ENCODE data around the gene ARL15.
A peak's percentile ranks its signal among the peaks of the same experiment; 100 is the strongest.

ARL15 gene

GRCh38 chr5:54325272-54325609 lies 14.9 kb upstream of the ARL15 start:
- no peak for TF ChIP-seq ZNF274 (IDR thresholded peaks at IDR 0.05; ENCODE audit: low read depth, low read length)

DNA sequence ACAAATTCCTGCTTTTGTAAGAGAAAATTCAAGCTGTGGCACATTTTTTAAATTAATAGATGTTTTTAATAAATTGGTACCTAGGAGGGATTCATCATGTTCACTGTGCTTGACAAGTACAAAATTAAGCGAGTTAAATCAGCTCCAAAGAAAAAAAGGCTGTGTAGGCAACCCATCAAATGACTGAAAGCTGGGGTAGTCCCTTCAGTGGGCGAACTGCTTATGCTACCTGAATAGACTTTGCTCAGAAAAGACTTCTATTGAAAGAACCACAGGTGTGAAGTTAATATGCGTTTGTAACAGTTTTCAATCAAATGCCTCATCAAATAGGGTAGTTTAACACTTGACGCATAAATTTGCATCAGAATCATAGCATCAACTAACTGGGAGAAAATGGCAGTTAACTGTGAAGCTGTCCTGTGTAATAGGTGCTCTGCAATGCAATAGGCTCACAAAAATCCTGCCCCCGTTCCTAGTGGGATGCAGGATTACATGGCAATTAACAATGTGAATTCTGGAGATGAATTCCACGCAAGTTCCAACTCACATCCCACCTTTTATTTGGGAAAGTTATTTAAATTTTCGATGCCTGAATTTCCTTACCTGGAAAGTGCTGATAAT lies 14.4 kb upstream of the ARL15 start:
- no peak overlapping the region for H3K4me3 ChIP-seq (ENCODE audit: low read length)

More at GRCh38 chr5:54325272-54325609, 14.9 kb upstream of the ARL15 start:
- no peak overlapping the region for H3K4me3 ChIP-seq (ENCODE audit: low read length)

DNA sequence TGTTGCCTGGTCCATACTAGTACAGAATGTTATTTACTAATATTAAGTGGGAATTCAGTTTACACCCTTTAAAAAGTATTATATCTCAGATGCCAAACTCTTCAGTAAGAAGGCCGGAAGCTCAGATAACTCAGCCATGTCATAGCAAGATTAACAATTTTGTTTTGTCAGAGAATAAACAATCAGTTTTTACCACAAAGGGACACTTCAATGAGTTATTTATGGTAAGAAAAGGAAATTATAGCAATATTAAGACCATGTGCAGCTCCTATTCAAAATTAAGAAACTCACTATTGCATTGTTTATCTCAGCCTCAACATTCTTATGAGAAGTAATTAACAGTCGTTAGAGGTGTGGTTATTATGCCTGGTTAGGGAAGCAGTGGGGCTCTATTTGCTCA lies 13.1 kb upstream of the ARL15 start:
- TF ChIP-seq ZNF274 (IDR thresholded peaks at IDR 0.05; ENCODE audit: low read depth, low read length): no peak
- H3K4me3 ChIP-seq (ENCODE audit: low read length): no peak overlapping the region

More for the DNA sequence above, 14.4 kb upstream of the ARL15 start:
- no peak for TF ChIP-seq ZNF274 (IDR thresholded peaks at IDR 0.05; ENCODE audit: low read depth, low read length)

DNA sequence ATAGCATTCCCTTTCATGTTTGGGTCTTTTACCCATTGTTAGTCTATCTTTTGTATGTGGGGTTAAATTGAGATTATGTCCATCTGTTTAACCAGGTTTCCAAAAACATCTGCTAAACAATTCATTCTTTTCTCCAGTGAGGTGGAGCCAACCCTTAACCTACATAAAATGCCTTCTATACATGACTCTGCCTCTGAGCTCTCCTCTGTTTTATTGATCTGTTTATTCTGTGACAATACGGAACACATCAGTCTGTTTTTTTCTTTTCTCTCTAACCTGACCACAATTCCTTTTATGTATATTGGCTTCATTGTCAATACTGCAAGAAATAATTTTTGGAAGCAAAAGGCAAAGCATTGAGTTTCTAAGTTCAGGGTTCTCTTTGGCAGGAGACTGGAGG lies 9.9 kb upstream of the ARL15 start:
- no peak overlapping the region for H3K4me3 ChIP-seq (ENCODE audit: low read length)
- TF ChIP-seq ZNF274 (IDR thresholded peaks at IDR 0.05; ENCODE audit: low read depth, low read length): no peak

DNA sequence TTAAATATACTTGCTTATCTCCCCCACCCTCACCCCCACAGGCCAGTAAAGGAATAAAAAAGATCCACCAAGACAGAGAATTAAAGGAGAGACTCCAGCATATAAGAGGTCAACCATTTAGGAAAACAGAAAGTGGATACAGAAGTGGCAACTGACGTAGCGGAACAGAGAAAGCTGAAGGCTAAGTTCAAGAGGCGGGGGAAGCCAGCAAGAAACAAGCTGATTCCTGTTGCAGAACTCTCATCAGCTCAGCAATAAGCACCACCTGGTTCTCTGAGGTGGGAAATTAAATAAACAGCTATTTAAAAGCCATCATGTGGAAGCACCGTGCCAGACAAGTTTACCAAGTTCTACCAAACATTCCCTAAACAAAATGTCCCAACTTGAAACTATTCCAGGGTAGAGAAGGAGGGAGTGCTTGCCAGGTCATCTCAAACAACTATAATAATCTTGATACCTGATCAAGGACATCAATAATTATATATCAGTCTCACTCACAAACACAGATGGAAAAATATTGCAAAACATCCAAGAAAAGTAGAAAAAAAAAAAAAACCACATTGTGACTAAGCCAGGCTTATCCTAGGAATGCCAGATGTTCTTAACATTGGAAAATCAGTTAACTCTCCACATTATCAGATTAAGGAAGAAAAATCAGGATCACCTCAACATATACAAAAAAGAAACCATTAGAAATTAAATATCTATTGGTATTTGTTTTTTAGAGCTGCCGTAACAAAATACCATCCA lies 7.3 kb upstream of the ARL15 start:
- no peak for TF ChIP-seq ZNF274 (IDR thresholded peaks at IDR 0.05; ENCODE audit: low read depth, low read length)
- H3K4me3 ChIP-seq (ENCODE audit: low read length): no peak overlapping the region

GRCh38 chr5:54315736-54316528 lies 5.6 kb upstream of the ARL15 start:
- no peak overlapping the region for H3K4me3 ChIP-seq (ENCODE audit: low read length)
- TF ChIP-seq ZNF274 (IDR thresholded peaks at IDR 0.05; ENCODE audit: low read depth, low read length): no peak

DNA sequence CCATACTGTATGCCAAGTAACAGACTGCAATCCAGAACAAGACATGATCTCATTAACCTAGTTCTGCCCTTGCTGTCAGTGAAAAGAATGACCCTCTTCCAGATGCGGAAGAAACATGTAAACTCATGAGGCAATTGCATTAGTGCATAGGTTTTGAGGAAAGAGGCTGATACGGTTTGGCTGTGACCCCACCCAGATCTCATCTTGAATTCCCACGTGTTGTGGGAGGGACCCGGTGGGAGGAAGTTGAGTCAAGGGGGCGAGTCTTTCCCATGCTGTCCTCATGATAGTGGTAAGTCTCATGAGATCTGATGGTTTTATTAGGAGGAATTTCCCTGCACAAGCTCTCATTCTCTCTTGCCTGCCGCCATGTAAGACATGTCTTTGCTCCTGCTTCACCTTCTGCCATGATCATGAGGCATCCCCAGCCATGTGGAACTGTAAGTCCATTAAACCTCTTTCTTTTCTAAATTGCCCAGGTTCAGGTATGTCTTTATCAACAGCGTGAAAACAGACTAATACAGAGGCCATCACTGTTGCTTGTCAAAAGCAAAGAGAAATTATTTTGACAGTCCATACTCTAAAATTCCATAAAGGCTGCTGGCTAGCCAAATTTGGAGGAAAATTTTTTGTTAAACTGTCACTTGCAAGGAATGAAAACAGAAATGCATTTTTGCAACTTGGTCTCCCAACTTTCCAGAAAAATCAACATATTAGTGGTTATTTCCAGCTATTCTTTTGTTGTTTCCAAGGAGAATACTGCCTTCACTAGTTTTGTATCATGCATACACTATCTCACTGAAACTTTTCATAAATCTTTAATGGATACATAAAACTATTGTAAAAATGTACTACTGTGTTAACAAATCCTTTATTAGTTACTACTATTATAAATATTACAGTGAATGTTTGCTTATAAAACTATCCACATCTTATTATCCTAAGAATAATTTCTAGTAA lies 3.2 kb upstream of the ARL15 start:
- no peak overlapping the region for H3K4me3 ChIP-seq (ENCODE audit: low read length)
- TF ChIP-seq ZNF274 (IDR thresholded peaks at IDR 0.05; ENCODE audit: low read depth, low read length): no peak

GRCh38 chr5:54312499-54312898 lies 2.1 kb upstream of the ARL15 start:
- H3K4me3 ChIP-seq (ENCODE audit: low read length): no peak overlapping the region
- TF ChIP-seq ZNF274 (IDR thresholded peaks at IDR 0.05; ENCODE audit: low read depth, low read length): no peak

DNA sequence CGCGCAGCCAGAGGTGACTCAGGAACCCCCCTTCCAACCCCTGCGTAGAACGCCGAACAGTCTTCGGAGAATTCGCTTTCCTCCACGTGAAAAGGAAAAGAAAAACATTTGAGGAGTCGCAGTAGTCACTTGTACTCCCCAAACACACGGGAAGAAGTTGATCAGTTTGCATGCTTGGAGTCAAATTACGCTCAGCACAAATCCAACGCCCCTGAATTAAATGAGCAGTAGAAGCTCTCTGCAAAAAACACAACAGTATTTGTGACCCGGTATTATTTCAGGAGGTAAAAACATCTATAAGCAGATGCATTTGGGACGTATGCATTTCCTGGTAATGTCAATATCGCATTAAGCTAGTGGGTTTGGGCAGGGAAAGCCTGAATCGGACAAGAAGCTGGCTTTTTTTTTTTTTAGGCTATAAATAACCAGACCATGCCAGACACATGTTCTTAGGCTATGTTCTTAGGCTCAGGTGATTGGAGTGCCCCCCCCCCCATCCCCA lies 854 bp upstream of the ARL15 start:
- H3K4me3 ChIP-seq (ENCODE audit: low read length): peak overlapping the region; percentile 80
- no peak for TF ChIP-seq ZNF274 (IDR thresholded peaks at IDR 0.05; ENCODE audit: low read depth, low read length)

GRCh38 chr5:54309691-54310432 lies 511 bp downstream of the ARL15 start:
- TF ChIP-seq ZNF274 (IDR thresholded peaks at IDR 0.05; ENCODE audit: low read depth, low read length): no peak
- peak overlapping the region; percentile 80 for H3K4me3 ChIP-seq (ENCODE audit: low read length)

GRCh38 chr5:54309276-54309675 lies 1.1 kb downstream of the ARL15 start:
- peak overlapping the region; percentile 80 for H3K4me3 ChIP-seq (ENCODE audit: low read length)

DNA sequence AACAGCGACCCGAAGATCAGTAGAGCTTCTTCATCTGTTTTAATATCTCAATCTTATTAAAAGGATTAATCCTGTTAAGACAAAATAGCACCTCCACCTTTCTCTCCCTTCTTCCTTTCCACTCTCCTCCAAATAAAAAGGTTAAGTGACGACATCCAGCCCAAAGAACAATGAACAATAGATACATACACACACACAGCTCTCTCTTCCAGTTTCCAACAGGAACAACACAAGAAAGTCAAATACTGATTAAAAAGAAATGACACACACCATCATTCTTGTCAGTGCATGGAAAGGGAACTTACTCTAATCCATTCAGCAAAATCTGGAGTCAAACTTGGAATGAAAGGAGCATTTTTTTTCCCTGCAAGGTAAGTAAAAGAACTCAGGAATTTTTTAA lies 2.8 kb downstream of the ARL15 start:
- no peak for TF ChIP-seq ZNF274 (IDR thresholded peaks at IDR 0.05; ENCODE audit: low read depth, low read length)
- no peak overlapping the region for H3K4me3 ChIP-seq (ENCODE audit: low read length)

More at GRCh38 chr5:54309276-54309675, 1.1 kb downstream of the ARL15 start:
- no peak for TF ChIP-seq ZNF274 (IDR thresholded peaks at IDR 0.05; ENCODE audit: low read depth, low read length)

DNA sequence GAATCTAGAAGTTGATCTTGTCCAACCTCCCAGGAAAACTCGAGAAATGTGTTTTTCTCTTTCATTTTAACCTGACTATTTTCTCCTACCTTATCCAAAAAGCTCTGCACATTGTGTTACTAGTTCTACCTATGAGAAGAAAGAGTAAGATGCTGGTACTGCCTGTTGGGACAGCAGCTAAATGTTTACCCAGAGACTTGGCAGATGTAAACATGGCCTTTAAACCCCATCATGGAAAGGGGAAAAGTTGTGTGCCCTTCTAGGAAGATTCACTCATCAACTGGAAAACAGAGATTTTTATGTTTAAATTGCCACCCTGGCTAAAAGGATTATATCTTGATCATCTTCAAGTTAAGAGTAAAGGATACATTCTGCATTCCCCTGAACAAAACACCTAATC lies 3.5 kb downstream of the ARL15 start:
- no peak for TF ChIP-seq ZNF274 (IDR thresholded peaks at IDR 0.05; ENCODE audit: low read depth, low read length)
- H3K4me3 ChIP-seq (ENCODE audit: low read length): no peak overlapping the region
